ENCODE measurements around the gene TSHZ2.
A peak's percentile ranks its signal among the peaks of the same experiment; 100 is the strongest.

Gene TSHZ2

GRCh38 chr20:53221731-53222130 is 249.6 kb downstream of the TSHZ2 start:
- H3K4me1 ChIP-seq: peaks cover 0 to 4% (median 0%) of the 10 kb centered on the region in 10 experiments; a peak in 2 of 20 replicates
- no peaks in the 10 kb centered on the region for H3K27me3 ChIP-seq
- H3K9me3 ChIP-seq (replicated peaks in 1 of 11): no peaks in the 10 kb centered on the region
- TF ChIP-seq Cebpa-rat (IDR thresholded peaks at IDR 0.05): no peak
- H4K20me1 ChIP-seq: no peaks in the 10 kb centered on the region
- no peaks in the 10 kb centered on the region for H3K36me3 ChIP-seq
- H3K4me2 ChIP-seq: no peak overlapping the region
- H3K4me3 ChIP-seq: no peak overlapping the region
- H3K9ac ChIP-seq: no peak overlapping the region
- no peak overlapping the region for H3K27ac ChIP-seq

GRCh38 chr20:53222416-53222815 is 250.3 kb downstream of the TSHZ2 start:
- no peak for TF ChIP-seq Cebpa-rat (IDR thresholded peaks at IDR 0.05)
- H3K27ac ChIP-seq: no peak overlapping the region
- no peak overlapping the region for H3K4me3 ChIP-seq
- no peak overlapping the region for H3K4me2 ChIP-seq
- no peaks in the 10 kb centered on the region for H3K9me3 ChIP-seq (replicated peaks in 1 of 11)
- no peaks in the 10 kb centered on the region for H3K27me3 ChIP-seq
- H4K20me1 ChIP-seq: no peaks in the 10 kb centered on the region
- H3K36me3 ChIP-seq: no peaks in the 10 kb centered on the region
- no peak overlapping the region for H3K9ac ChIP-seq
- H3K4me1 ChIP-seq: peaks cover 0 to 4% (median 0%) of the 10 kb centered on the region in 10 experiments; a peak in 1 of 20 replicates

GRCh38 chr20:53222932-53223331 is 250.8 kb downstream of the TSHZ2 start:
- H3K9me3 ChIP-seq (replicated peaks in 1 of 11): no peaks in the 10 kb centered on the region
- no peak overlapping the region for H3K4me3 ChIP-seq
- no peaks in the 10 kb centered on the region for H4K20me1 ChIP-seq
- peaks cover 0 to 4% (median 0%) of the 10 kb centered on the region in 10 experiments; a peak in 1 of 20 replicates for H3K4me1 ChIP-seq
- no peaks in the 10 kb centered on the region for H3K36me3 ChIP-seq
- H3K9ac ChIP-seq: no peak overlapping the region
- no peak overlapping the region for H3K4me2 ChIP-seq
- no peak for TF ChIP-seq Cebpa-rat (IDR thresholded peaks at IDR 0.05)
- H3K27me3 ChIP-seq: no peaks in the 10 kb centered on the region
- H3K27ac ChIP-seq: no peak overlapping the region

- no peak overlapping the region for H3K9ac ChIP-seq
- no peaks in the 10 kb centered on the region for H4K20me1 ChIP-seq
- H3K4me3 ChIP-seq: no peak overlapping the region
- TF ChIP-seq Cebpa-rat (IDR thresholded peaks at IDR 0.05): no peak
- H3K27ac ChIP-seq: no peak overlapping the region
- H3K9me3 ChIP-seq (replicated peaks in 1 of 11): no peaks in the 10 kb centered on the region; a peak in 1 of 22 replicates
- H3K4me2 ChIP-seq: no peak overlapping the region
- H3K4me1 ChIP-seq: peaks cover 0 to 4% (median 0%) of the 10 kb centered on the region in 10 experiments; a peak in 1 of 20 replicates
- H3K36me3 ChIP-seq: no peaks in the 10 kb centered on the region
- no peaks in the 10 kb centered on the region for H3K27me3 ChIP-seq
These were observed 251.5 kb downstream of the TSHZ2 start for GRCh38 chr20:53223626-53224172.

GRCh38 chr20:53224851-53225250 is 252.7 kb downstream of the TSHZ2 start:
- no peak overlapping the region for H3K9ac ChIP-seq
- peaks cover 0 to 6% (median 0%) of the 10 kb centered on the region in 11 experiments; a peak in 2 of 22 replicates for H3K9me3 ChIP-seq (replicated peaks in 1 of 11)
- no peak overlapping the region for H3K27ac ChIP-seq
- no peak overlapping the region for H3K4me3 ChIP-seq
- H3K4me1 ChIP-seq: peaks cover 0 to 4% (median 0%) of the 10 kb centered on the region in 10 experiments; a peak in 1 of 20 replicates
- no peaks in the 10 kb centered on the region for H3K36me3 ChIP-seq
- no peak for TF ChIP-seq Cebpa-rat (IDR thresholded peaks at IDR 0.05)
- H4K20me1 ChIP-seq: no peaks in the 10 kb centered on the region
- H3K27me3 ChIP-seq: no peaks in the 10 kb centered on the region
- no peak overlapping the region for H3K4me2 ChIP-seq

- Histone ChIP-seq H3K9ac (no peak overlapping the region), H3K4me1 (peaks cover 0 to 4% (median 0%) of the 10 kb centered on the region in 10 experiments; a peak in 1 of 20 replicates), H3K9me3 (replicated peaks in 1 of 11) (peaks cover 0 to 6% (median 0%) of the 10 kb centered on the region in 11 experiments; a peak in 2 of 22 replicates), H3K27ac (no peak overlapping the region), H3K4me2 (peak overlapping the region in 1 of 11 experiments; percentile 4; a peak in 1 of 22 replicates), H3K27me3 (no peaks in the 10 kb centered on the region), H3K36me3 (no peaks in the 10 kb centered on the region), H4K20me1 (no peaks in the 10 kb centered on the region), H3K4me3 (no peak overlapping the region)
- TF ChIP-seq Cebpa-rat (IDR thresholded peaks at IDR 0.05): no peak
These were observed 254.7 kb downstream of the TSHZ2 start for GRCh38 chr20:53226826-53227225.

- TF ChIP-seq Cebpa-rat (IDR thresholded peaks at IDR 0.05): no peak
- Histone ChIP-seq H3K4me2 (no peak overlapping the region), H3K27me3 (no peaks in the 10 kb centered on the region), H3K36me3 (no peaks in the 10 kb centered on the region), H3K9me3 (replicated peaks in 1 of 11) (peaks cover 0 to 6% (median 0%) of the 10 kb centered on the region in 11 experiments; a peak in 2 of 22 replicates), H3K4me1 (peaks cover 0 to 4% (median 0%) of the 10 kb centered on the region in 10 experiments; a peak in 1 of 20 replicates), H3K9ac (no peak overlapping the region), H3K27ac (no peak overlapping the region), H3K4me3 (no peak overlapping the region), H4K20me1 (no peaks in the 10 kb centered on the region)
These were observed 255.4 kb downstream of the TSHZ2 start for GRCh38 chr20:53227523-53227922.

- TF ChIP-seq Cebpa-rat (IDR thresholded peaks at IDR 0.05): no peak
- Histone ChIP-seq H3K27ac (no peak overlapping the region), H4K20me1 (no peaks in the 10 kb centered on the region), H3K27me3 (no peaks in the 10 kb centered on the region), H3K36me3 (no peaks in the 10 kb centered on the region), H3K9ac (no peak overlapping the region), H3K4me1 (peaks cover 0 to 4% (median 0%) of the 10 kb centered on the region in 10 experiments; a peak in 1 of 20 replicates), H3K4me3 (no peak overlapping the region), H3K9me3 (replicated peaks in 1 of 11) (peaks cover 0 to 6% (median 3%) of the 10 kb centered on the region in 11 experiments; a peak in 14 of 22 replicates), H3K4me2 (no peak overlapping the region)
These were observed 258.9 kb downstream of the TSHZ2 start for GRCh38 chr20:53231061-53231460.

- H3K27me3 ChIP-seq: no peaks in the 10 kb centered on the region
- H3K27ac ChIP-seq: no peak overlapping the region
- H4K20me1 ChIP-seq: no peaks in the 10 kb centered on the region
- no peak for TF ChIP-seq Cebpa-rat (IDR thresholded peaks at IDR 0.05)
- H3K4me1 ChIP-seq: no peaks in the 10 kb centered on the region
- no peak overlapping the region for H3K4me2 ChIP-seq
- H3K9me3 ChIP-seq (replicated peaks in 1 of 11): peaks cover 11 to 23% (median 16%) of the 10 kb centered on the region in 11 experiments; a peak in 21 of 22 replicates
- no peak overlapping the region for H3K9ac ChIP-seq
- no peaks in the 10 kb centered on the region for H3K36me3 ChIP-seq
- H3K4me3 ChIP-seq: no peak overlapping the region
These were observed 265.3 kb downstream of the TSHZ2 start for GRCh38 chr20:53237461-53237860.

GRCh38 chr20:53238121-53238660 is 266.0 kb downstream of the TSHZ2 start:
- H3K27ac ChIP-seq: no peak overlapping the region
- H3K9ac ChIP-seq: no peak overlapping the region
- H3K36me3 ChIP-seq: no peaks in the 10 kb centered on the region
- no peaks in the 10 kb centered on the region for H3K27me3 ChIP-seq
- no peak for TF ChIP-seq Cebpa-rat (IDR thresholded peaks at IDR 0.05)
- H3K4me2 ChIP-seq: no peak overlapping the region
- no peaks in the 10 kb centered on the region for H4K20me1 ChIP-seq
- peaks cover 11 to 23% (median 16%) of the 10 kb centered on the region in 11 experiments; a peak in 21 of 22 replicates for H3K9me3 ChIP-seq (replicated peaks in 1 of 11)
- no peak overlapping the region for H3K4me3 ChIP-seq
- H3K4me1 ChIP-seq: no peaks in the 10 kb centered on the region

Data from BLaER1 treated with 17β-estradiol and CSF1 and Interleukin-3, amounts not matched to agents 10 nM and 100 nM (cell line).